LHCN-M2 (cell line): Measurements from ENCODE around the gene ENDOU. TPM values are rescaled to one million over a fixed set of nuclear protein-coding genes. Genes with fewer than 3 reads are reported as not detected.
A peak's percentile ranks its signal among the peaks of the same experiment; 100 is the strongest.

Source experiments
- DNase-seq: peaks from one replicate; pipeline ENCODE4 v3.0.0-alpha.2; 2012; ENCODE audit warnings: low read depth
- total RNA-seq: library from RNA; depleted of rRNA; stranded (reverse); fragments of >200 nt; gene quantifications from 2 replicates; pipeline ENCODE4 v1.2.3, GENCODE V29; 2014

Gene ENDOU
- total RNA-seq, 1 experiment from 2014 or later: 0.63 TPM

GRCh38 chr12:47757840-47758583 lies 32.7 kb upstream of the ENDOU start:
- no peak for DNase-seq

GRCh38 chr12:47757364-47757839 lies 32.1 kb upstream of the ENDOU start:
- no peak for DNase-seq

GRCh38 chr12:47755655-47756562 lies 30.6 kb upstream of the ENDOU start:
- DNase-seq: no peak

- no peak for DNase-seq
These were observed 29.6 kb upstream of the ENDOU start for GRCh38 chr12:47754881-47755280.

GRCh38 chr12:47754126-47754525 lies 28.8 kb upstream of the ENDOU start:
- no peak for DNase-seq

GRCh38 chr12:47753021-47754001 lies 28.0 kb upstream of the ENDOU start:
- DNase-seq: no peak

- peak; percentile 40 for DNase-seq
These were observed 27.3 kb upstream of the ENDOU start for GRCh38 chr12:47752552-47752951.

- no peak for DNase-seq
These were observed 26.8 kb upstream of the ENDOU start for GRCh38 chr12:47752121-47752520.

- no peak for DNase-seq
These were observed 26.3 kb upstream of the ENDOU start for GRCh38 chr12:47751561-47751960.

GRCh38 chr12:47750916-47751470 lies 25.7 kb upstream of the ENDOU start:
- no peak for DNase-seq

- DNase-seq: no peak
These were observed 25.0 kb upstream of the ENDOU start for GRCh38 chr12:47750229-47750798.

GRCh38 chr12:47748899-47749298 lies 23.6 kb upstream of the ENDOU start:
- DNase-seq: no peak

GRCh38 chr12:47748507-47748828 lies 23.2 kb upstream of the ENDOU start:
- no peak for DNase-seq

- DNase-seq: no peak
These were observed 22.6 kb upstream of the ENDOU start for GRCh38 chr12:47747596-47748506.

- DNase-seq: no peak
These were observed 21.8 kb upstream of the ENDOU start for GRCh38 chr12:47747126-47747525.

GRCh38 chr12:47746523-47746922 lies 21.2 kb upstream of the ENDOU start:
- DNase-seq: no peak

- DNase-seq: no peak
These were observed 20.8 kb upstream of the ENDOU start for GRCh38 chr12:47746073-47746472.

- DNase-seq: no peak
These were observed 20.3 kb upstream of the ENDOU start for GRCh38 chr12:47745485-47746041.

- no peak for DNase-seq
These were observed 19.6 kb upstream of the ENDOU start for GRCh38 chr12:47744778-47745436.
